Activated CD8-positive, alpha-beta memory T cell treated with anti-CD3 and anti-CD28 coated beads for 48 hours (primary cell): Measurements from ENCODE around the gene UTP4.

ENCODE experiments used
- DNase-seq, 3 experiments: peaks; one replicate each; pipeline ENCODE4 v3.0.0-alpha.2; 2020; ENCODE audit warnings: low read depth in 2 of 3, low spot score in 2 of 3

UTP4 gene

GRCh38 chr16:69132424-69133252 lies at the start of gene UTP4, which contains the start of gene CHTF8:
Gene UTP4 (plus strand): TSS chr16:69132649. CDS start chr16:69133460, 811 bp downstream.
Gene CHTF8 (minus strand): TSS chr16:69132588. CDS start chr16:69121458, 11,130 bp downstream.
- DNase-seq, result peak; percentile 73 to 76 (median 73)

GRCh38 chr16:69083306-69083941 lies 49.0 kb upstream of the UTP4 start:
- DNase-seq, result no peak

GRCh38 chr16:69084289-69084688 lies 48.2 kb upstream of the UTP4 start:
- no peak for DNase-seq

- DNase-seq, result no peak
These were observed 47.3 kb upstream of the UTP4 start for GRCh38 chr16:69085032-69085695.

GRCh38 chr16:69087161-69087581 lies 45.3 kb upstream of the UTP4 start:
- DNase-seq, result no peak

- no peak for DNase-seq
These were observed 43.8 kb upstream of the UTP4 start for GRCh38 chr16:69088684-69089083.

- DNase-seq, result no peak
These were observed 43.1 kb upstream of the UTP4 start for GRCh38 chr16:69089091-69089910.

- DNase-seq, result no peak
These were observed 38.5 kb upstream of the UTP4 start for GRCh38 chr16:69093974-69094373.

- no peak for DNase-seq
These were observed 37.9 kb upstream of the UTP4 start for GRCh38 chr16:69094501-69094900.

GRCh38 chr16:69095193-69095592 lies 37.3 kb upstream of the UTP4 start:
- no peak for DNase-seq

GRCh38 chr16:69100071-69100691 lies 32.3 kb upstream of the UTP4 start:
- DNase-seq, result no peak

GRCh38 chr16:69105501-69106361 lies 26.7 kb upstream of the UTP4 start, which contains the start of gene HAS3:
Gene HAS3 (plus strand): TSS chr16:69105653. CDS start chr16:69109396, 3,743 bp downstream.
- DNase-seq, result peak in 1 of 3 experiments; percentile 23

- DNase-seq, result no peak
These were observed 25.7 kb upstream of the UTP4 start for GRCh38 chr16:69106491-69107315.

- DNase-seq, result no peak
These were observed 25.0 kb upstream of the UTP4 start for GRCh38 chr16:69107316-69107962.

GRCh38 chr16:69108064-69108904 lies 24.2 kb upstream of the UTP4 start:
- DNase-seq, result no peak

GRCh38 chr16:69108905-69109252 lies 23.6 kb upstream of the UTP4 start:
- DNase-seq, result no peak
